ENCODE data around the gene HEXIM1. TPM values are rescaled to one million over a fixed set of nuclear protein-coding genes. Genes with fewer than 3 reads are reported as not detected.

HEXIM1 gene
- total RNA-seq, 1 experiment from 2014 or later = 57.2 TPM

- Mint-ChIP-seq H3K4me1 (ENCODE audit: low read depth, unreplicated experiment) (peaks cover 3% of the 10 kb centered on the region), H3K27ac (ENCODE audit: unreplicated experiment) (no peak overlapping the region), H3K9me3 (ENCODE audit: low read depth, unreplicated experiment) (no peaks in the 10 kb centered on the region), H3K36me3 (ENCODE audit: insufficient read depth, unreplicated experiment) (peaks cover 28% of the 10 kb centered on the region), H3K27me3 (ENCODE audit: unreplicated experiment) (no peaks in the 10 kb centered on the region), H3K4me3 (ENCODE audit: low read depth, unreplicated experiment) (no peak overlapping the region)
- intact Hi-C loops (cut with micrococcal nuclease; ENCODE audit: unreplicated experiment) = no loop called here
- no TSS peak for BruUV-seq (replicated peaks)
- DNase-seq = no peak
- no peak for TF ChIP-seq CTCF (IDR thresholded peaks at IDR 0.05; ENCODE audit: unreplicated experiment)
- CTCF ChIA-PET = interaction anchor here (0.9 kb wide), 1 partner anchor 18 kb away, joined by 3 read pairs; the partner anchor contains the start of gene ACBD4
These were observed 30.9 kb upstream of the HEXIM1 start for GRCh38 chr17:45117334-45117733.

- H3K27me3 Mint-ChIP-seq (ENCODE audit: unreplicated experiment) = no peaks in the 10 kb centered on the region
- DNase-seq = no peak
- BruUV-seq (replicated peaks) = no TSS peak
- intact Hi-C loops (cut with micrococcal nuclease; ENCODE audit: unreplicated experiment) = no loop called here
- no peak for TF ChIP-seq CTCF (IDR thresholded peaks at IDR 0.05; ENCODE audit: unreplicated experiment)
- H3K4me3 Mint-ChIP-seq (ENCODE audit: low read depth, unreplicated experiment) = no peak overlapping the region
- H3K36me3 Mint-ChIP-seq (ENCODE audit: insufficient read depth, unreplicated experiment) = peaks cover 27% of the 10 kb centered on the region
- CTCF ChIA-PET = interaction anchor here (0.5 to 1.0 kb wide), 4 partner anchors 12 to 32 kb away, joined by 3 read pairs; partner anchors contain the start of gene ACBD4
- peaks cover 10% of the 10 kb centered on the region for H3K4me1 Mint-ChIP-seq (ENCODE audit: low read depth, unreplicated experiment)
- H3K27ac Mint-ChIP-seq (ENCODE audit: unreplicated experiment) = no peak overlapping the region
- no peaks in the 10 kb centered on the region for H3K9me3 Mint-ChIP-seq (ENCODE audit: low read depth, unreplicated experiment)
These were observed 30.2 kb upstream of the HEXIM1 start for GRCh38 chr17:45117848-45118646.

- DNase-seq = no peak
- no peak overlapping the region for H3K27ac Mint-ChIP-seq (ENCODE audit: unreplicated experiment)
- CTCF ChIA-PET = interaction anchor here (0.5 to 1.2 kb wide), 4 partner anchors 11 to 33 kb away, joined by 3 read pairs; partner anchors contain the start of gene ACBD4
- no peaks in the 10 kb centered on the region for H3K9me3 Mint-ChIP-seq (ENCODE audit: low read depth, unreplicated experiment)
- H3K4me3 Mint-ChIP-seq (ENCODE audit: low read depth, unreplicated experiment) = no peak overlapping the region
- H3K36me3 Mint-ChIP-seq (ENCODE audit: insufficient read depth, unreplicated experiment) = peaks cover 31% of the 10 kb centered on the region
- TF ChIP-seq CTCF (IDR thresholded peaks at IDR 0.05; ENCODE audit: unreplicated experiment) = no peak
- intact Hi-C loops (cut with micrococcal nuclease; ENCODE audit: unreplicated experiment) = no loop called here
- no peaks in the 10 kb centered on the region for H3K27me3 Mint-ChIP-seq (ENCODE audit: unreplicated experiment)
- peaks cover 17% of the 10 kb centered on the region for H3K4me1 Mint-ChIP-seq (ENCODE audit: low read depth, unreplicated experiment)
- BruUV-seq (replicated peaks) = no TSS peak
These were observed 29.6 kb upstream of the HEXIM1 start for GRCh38 chr17:45118691-45119090.

- TF ChIP-seq CTCF (IDR thresholded peaks at IDR 0.05; ENCODE audit: unreplicated experiment) = no peak
- no TSS peak for BruUV-seq (replicated peaks)
These were observed 28.3 kb upstream of the HEXIM1 start for GRCh38 chr17:45119964-45120363.

More at GRCh38 chr17:45119964-45120363, 28.3 kb upstream of the HEXIM1 start:
- CTCF ChIA-PET = interaction anchor here (0.6 kb wide), 1 partner anchor 25 kb away, joined by 3 read pairs; no protein-coding TSS in a partner anchor
- no peak overlapping the region for H3K27ac Mint-ChIP-seq (ENCODE audit: unreplicated experiment)
- H3K27me3 Mint-ChIP-seq (ENCODE audit: unreplicated experiment) = no peaks in the 10 kb centered on the region
- intact Hi-C loops (cut with micrococcal nuclease; ENCODE audit: unreplicated experiment) = no loop called here
- no peak overlapping the region for H3K4me3 Mint-ChIP-seq (ENCODE audit: low read depth, unreplicated experiment)
- H3K36me3 Mint-ChIP-seq (ENCODE audit: insufficient read depth, unreplicated experiment) = peaks cover 28% of the 10 kb centered on the region
- H3K9me3 Mint-ChIP-seq (ENCODE audit: low read depth, unreplicated experiment) = no peaks in the 10 kb centered on the region
- no peak for DNase-seq
- H3K4me1 Mint-ChIP-seq (ENCODE audit: low read depth, unreplicated experiment) = peaks cover 26% of the 10 kb centered on the region

Measured in Calu3 (cell line).